ENCODE results near the gene TMEM52B.
A peak's percentile ranks its signal among the peaks of the same experiment; 100 is the strongest.
"Not testable (repeated sequence)": the region's sequence is repeated elsewhere in the genome, so short reads cannot be mapped to it uniquely, and the experiment has no call there.

Gene TMEM52B

DNA sequence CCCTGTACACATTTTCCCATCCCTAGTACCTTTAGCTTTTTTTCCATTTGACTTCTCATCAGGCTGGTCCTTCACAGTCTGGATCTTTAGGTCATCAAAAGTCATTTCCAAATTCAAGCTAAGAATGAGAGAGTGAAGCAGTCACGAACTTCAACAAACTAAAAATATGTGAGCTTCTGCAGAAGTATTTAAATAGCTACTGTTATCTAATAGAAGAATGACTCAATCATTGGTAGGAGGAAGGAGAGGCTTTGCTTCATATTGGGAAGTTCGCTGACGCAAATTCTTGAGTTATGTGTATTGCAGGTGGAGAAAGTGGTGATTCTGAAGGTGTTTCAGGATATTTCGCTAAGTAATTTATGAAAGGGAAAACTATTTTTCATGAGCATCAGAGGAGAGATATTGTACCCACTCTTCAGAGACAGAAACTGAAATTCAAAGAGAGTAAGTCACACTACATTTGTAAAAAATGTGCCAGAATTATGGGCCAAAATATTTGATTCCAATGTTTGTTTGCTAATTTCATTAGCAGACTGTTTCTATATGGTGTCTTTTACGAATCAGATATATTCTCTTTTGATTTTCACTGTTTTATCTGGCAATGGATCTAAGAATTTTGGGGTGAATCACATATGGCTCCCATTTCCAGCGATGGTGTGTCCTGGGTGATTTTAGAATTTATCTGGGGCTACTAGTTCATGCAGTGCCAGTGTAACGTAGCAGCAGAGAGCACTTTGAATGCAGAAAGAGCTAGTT lies 6.7 kb upstream of the TMEM52B start, which contains the start of gene OLR1:
OLR1 (minus strand) TSS at position 160 of the 756 bp plus-strand sequence; CDS start at position 105, 55 bp downstream.
- H3K27me3 ChIP-seq (ENCODE audit: control insufficient read depth, insufficient read depth, low read length): peaks cover 5% of the 10 kb centered on the region
- no peaks in the 10 kb centered on the region for H3K4me1 ChIP-seq (ENCODE audit: control insufficient read depth, insufficient read depth, low read length)
- no peak within 1 kb of the TSS for H3K4me3 ChIP-seq (ENCODE audit: low read length)
- H3K9me3 ChIP-seq (replicated peaks; ENCODE audit: low read length): no peaks in the 10 kb centered on the region
- H3K4me2 ChIP-seq (ENCODE audit: low read length): no peak within 1 kb of the TSS
- no peak within 1 kb of the TSS for H3K9ac ChIP-seq (ENCODE audit: low read depth, low read length)
- H3K36me3 ChIP-seq (ENCODE audit: insufficient read depth, low read length): no peaks in the 10 kb centered on the region

DNA sequence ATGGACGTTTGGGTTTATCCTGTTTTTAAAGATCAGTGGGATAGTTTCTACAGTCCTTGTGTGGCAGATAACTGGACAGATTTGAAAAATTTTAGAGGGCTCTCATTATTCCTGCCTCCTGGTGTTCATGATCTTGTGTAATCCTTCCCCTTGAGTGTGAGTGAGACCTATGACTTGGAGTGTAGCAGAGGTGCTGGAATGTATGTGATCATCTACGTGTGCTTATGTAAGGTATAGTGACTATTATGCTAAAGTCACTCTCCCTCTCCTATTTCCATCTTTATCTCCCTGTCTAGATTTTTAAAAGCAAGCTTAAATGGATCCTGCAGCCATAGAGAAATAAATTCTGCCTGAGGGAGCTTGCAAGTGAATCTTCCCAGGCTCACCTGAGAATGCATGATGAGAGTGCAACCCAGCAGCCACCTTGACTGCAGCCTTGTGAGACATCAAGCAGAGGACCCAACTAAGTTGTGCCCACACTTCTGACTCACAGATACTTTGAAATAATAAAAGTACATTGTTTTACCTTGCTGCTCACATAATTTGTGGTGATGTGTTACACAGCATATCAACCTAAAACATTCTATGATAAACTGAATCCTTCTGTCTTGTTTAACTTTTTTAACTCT lies 3.7 kb upstream of the TMEM52B start:
- no peak overlapping the region for H3K4me2 ChIP-seq (ENCODE audit: low read length)
- H3K9ac ChIP-seq (ENCODE audit: low read depth, low read length): no peak overlapping the region
- H3K9me3 ChIP-seq (replicated peaks; ENCODE audit: low read length): no peaks in the 10 kb centered on the region
- H3K36me3 ChIP-seq (ENCODE audit: insufficient read depth, low read length): no peaks in the 10 kb centered on the region
- H3K4me1 ChIP-seq (ENCODE audit: control insufficient read depth, insufficient read depth, low read length): peaks cover 3% of the 10 kb centered on the region
- H3K4me3 ChIP-seq (ENCODE audit: low read length): no peak overlapping the region
- H3K27me3 ChIP-seq (ENCODE audit: control insufficient read depth, insufficient read depth, low read length): peaks cover 5% of the 10 kb centered on the region

DNA sequence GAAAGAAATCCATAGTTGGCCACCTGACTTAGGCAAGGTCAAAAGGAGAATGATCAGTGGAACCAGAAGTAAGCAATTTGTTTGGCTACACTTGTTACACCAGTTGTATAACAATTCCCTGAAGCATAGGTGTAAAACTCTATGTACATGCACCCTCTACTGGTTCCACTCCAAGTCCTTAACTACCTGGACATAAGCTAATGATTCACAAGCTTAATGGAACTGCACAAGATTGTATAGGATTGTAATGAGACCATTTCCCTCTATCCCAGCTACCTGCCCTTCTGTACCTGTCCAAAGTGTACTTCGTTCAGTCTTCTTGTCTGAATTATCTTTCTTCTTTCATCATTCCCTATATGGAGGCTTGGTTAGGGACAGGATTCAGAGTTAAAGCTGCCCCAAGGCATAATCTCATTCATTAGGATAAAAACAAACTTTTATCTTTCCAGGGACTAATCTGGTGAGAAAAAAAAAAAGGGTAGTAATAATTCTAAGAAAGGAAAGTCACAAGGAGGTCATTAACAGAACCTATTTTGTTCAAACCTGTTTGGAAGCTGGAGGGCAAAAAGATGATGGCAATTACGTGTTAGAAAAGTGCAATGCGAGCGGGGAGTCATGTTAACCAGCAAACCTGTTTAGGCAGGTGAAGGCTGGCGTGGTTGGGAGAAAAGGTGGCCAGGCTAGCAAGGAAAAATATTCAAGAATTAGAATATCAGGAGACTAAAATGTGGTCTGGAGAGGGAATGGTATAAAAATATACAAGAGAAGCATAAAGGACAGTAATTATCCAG lies 2.8 kb upstream of the TMEM52B start:
- H3K4me3 ChIP-seq (ENCODE audit: low read length): no peak overlapping the region
- H3K9ac ChIP-seq (ENCODE audit: low read depth, low read length): no peak overlapping the region
- peaks cover 3% of the 10 kb centered on the region for H3K4me1 ChIP-seq (ENCODE audit: control insufficient read depth, insufficient read depth, low read length)
- no peak overlapping the region for H3K4me2 ChIP-seq (ENCODE audit: low read length)
- peaks cover 5% of the 10 kb centered on the region for H3K27me3 ChIP-seq (ENCODE audit: control insufficient read depth, insufficient read depth, low read length)
- no peaks in the 10 kb centered on the region for H3K36me3 ChIP-seq (ENCODE audit: insufficient read depth, low read length)
- H3K9me3 ChIP-seq (replicated peaks; ENCODE audit: low read length): no peaks in the 10 kb centered on the region

DNA sequence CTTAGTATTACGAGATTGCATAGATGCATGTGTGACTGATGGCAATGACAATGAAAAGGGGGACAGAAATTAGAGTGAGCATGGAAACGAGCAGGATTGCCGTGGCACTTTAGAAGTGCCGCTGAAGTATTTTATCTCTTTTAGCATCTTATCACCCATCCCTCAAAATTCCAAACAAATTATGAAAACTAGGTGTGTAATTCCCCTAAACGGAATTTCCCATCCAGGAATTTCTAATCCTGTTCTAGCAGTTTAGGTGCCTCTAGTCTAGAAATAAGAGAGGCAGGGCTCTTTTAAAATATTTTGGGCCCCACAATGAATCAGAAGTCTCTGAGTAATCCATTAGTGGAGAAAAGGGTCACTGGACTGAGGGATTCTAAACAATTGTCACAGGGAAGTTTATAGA lies 947 bp downstream of the TMEM52B start:
- Histone ChIP-seq H3K27me3 (ENCODE audit: control insufficient read depth, insufficient read depth, low read length) (peaks cover 5% of the 10 kb centered on the region), H3K4me3 (ENCODE audit: low read length) (no peak overlapping the region), H3K9me3 (replicated peaks; ENCODE audit: low read length) (no peaks in the 10 kb centered on the region), H3K4me1 (ENCODE audit: control insufficient read depth, insufficient read depth, low read length) (peaks cover 20% of the 10 kb centered on the region), H3K9ac (ENCODE audit: low read depth, low read length) (no peak overlapping the region), H3K4me2 (ENCODE audit: low read length) (no peak overlapping the region), H3K36me3 (ENCODE audit: insufficient read depth, low read length) (no peaks in the 10 kb centered on the region)

DNA sequence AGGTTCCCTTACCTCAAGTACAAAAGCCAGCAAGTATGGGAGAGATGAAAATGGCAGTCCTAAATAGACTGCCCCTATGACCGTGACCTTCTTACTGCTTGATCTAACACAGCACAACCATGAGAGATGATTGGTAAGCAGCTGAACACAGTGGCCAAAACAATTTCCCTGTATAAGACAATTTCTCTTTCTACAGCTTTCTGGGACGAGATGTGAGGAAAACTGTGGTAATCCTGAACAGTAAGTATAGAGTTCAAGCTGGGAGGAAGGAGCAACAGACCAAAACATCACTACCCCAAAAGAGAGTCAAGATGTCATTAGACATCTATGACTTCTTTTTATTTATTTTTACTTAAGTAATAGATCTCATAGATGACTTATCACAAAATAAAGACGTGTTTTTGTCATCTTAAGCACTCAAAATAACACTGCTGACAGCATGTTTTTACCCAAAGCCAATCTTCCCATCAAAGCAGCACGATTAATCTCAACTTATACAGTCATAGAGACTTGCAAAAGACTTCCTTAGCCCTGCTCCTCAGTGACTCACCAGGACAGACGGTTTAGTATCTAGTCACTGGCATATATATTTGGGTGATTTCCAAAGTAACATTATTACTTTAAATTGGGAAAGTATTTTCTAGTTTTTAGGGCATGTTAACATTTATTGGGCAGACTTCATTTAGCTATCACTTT lies 3.7 kb downstream of the TMEM52B start:
- no peak overlapping the region for H3K4me3 ChIP-seq (ENCODE audit: low read length)
- H3K9me3 ChIP-seq (replicated peaks; ENCODE audit: low read length): no peaks in the 10 kb centered on the region
- H3K4me1 ChIP-seq (ENCODE audit: control insufficient read depth, insufficient read depth, low read length): peaks cover 24% of the 10 kb centered on the region
- no peak overlapping the region for H3K4me2 ChIP-seq (ENCODE audit: low read length)
- H3K36me3 ChIP-seq (ENCODE audit: insufficient read depth, low read length): no peaks in the 10 kb centered on the region
- no peaks in the 10 kb centered on the region for H3K27me3 ChIP-seq (ENCODE audit: control insufficient read depth, insufficient read depth, low read length)
- H3K9ac ChIP-seq (ENCODE audit: low read depth, low read length): no peak overlapping the region

DNA sequence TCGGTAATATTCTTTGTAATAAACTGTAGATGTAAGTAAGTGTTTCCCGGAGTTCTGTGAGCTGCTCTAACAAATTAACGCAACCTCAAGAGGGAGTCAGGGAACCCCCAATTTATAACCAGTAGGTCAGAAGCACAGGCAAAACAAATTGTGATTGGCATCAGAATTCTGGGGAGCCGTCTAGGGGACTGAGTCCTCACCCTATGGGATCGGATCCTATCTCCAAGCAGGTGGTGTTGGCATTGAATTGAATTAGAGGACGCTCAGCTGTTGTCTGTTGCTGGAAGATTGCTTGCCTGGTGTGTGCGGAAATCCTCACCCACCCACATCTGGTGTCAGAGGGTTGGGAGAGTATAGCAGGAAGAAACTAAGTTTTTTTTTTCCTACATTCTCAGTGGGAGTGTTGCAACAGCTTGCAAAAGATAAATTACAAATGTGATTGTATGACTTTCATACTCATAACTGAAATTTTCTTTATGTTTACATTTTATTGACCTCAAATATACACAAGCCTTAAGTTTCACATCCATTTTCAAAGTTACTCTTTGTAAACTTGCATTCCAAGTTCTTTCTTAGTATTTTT lies 5.5 kb downstream of the TMEM52B start:
- Histone ChIP-seq H3K9me3 (replicated peaks; ENCODE audit: low read length) (no peaks in the 10 kb centered on the region), H3K36me3 (ENCODE audit: insufficient read depth, low read length) (no peaks in the 10 kb centered on the region), H3K27me3 (ENCODE audit: control insufficient read depth, insufficient read depth, low read length) (no peaks in the 10 kb centered on the region), H3K4me2 (ENCODE audit: low read length) (peak overlapping the region; percentile 66), H3K4me1 (ENCODE audit: control insufficient read depth, insufficient read depth, low read length) (peaks cover 24% of the 10 kb centered on the region), H3K9ac (ENCODE audit: low read depth, low read length) (no peak overlapping the region), H3K4me3 (ENCODE audit: low read length) (no peak overlapping the region)

DNA sequence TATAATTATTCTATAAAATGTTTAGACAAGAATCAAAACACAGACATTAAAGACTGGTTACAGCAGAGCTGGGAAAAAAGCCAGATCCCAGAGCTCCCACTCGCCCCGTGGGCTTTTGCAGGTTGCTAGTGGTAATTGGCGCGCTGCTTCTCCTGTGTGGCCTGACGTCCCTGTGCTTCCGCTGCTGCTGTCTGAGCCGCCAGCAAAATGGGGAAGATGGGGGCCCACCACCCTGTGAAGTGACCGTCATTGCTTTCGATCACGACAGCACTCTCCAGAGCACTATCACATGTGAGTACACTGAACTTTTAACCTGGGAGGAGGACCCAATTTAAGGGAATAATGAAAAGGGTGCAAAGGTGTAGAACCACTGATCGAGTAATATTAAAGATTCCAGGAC lies 7.5 kb downstream of the TMEM52B start:
- peaks cover 25% of the 10 kb centered on the region for H3K4me1 ChIP-seq (ENCODE audit: control insufficient read depth, insufficient read depth, low read length)
- no peak overlapping the region for H3K4me2 ChIP-seq (ENCODE audit: low read length)
- no peak overlapping the region for H3K4me3 ChIP-seq (ENCODE audit: low read length)
- H3K9me3 ChIP-seq (replicated peaks; ENCODE audit: low read length): no peaks in the 10 kb centered on the region
- H3K27me3 ChIP-seq (ENCODE audit: control insufficient read depth, insufficient read depth, low read length): no peaks in the 10 kb centered on the region
- no peaks in the 10 kb centered on the region for H3K36me3 ChIP-seq (ENCODE audit: insufficient read depth, low read length)
- H3K9ac ChIP-seq (ENCODE audit: low read depth, low read length): no peak overlapping the region

DNA sequence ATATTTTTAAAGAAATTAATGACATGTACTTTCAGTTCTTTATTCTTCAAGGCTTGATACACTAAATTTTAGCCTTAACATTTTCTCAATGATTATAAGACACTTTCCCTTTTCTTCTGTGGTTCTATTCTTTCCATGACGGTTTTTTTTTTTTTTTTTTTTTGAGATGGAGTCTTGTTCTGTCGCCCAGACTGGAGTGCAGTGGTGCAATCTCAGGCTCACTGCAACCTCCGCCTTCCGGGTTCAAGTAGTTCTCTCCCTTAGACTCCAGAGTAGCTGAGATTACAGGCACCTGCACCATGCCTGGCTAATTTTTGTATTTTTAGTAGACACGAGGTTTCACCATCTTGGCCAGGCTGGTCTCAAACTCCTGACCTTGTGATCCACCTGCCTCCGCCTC lies 8.1 kb downstream of the TMEM52B start:
- H3K9me3 ChIP-seq (replicated peaks; ENCODE audit: low read length); H3K4me3 ChIP-seq (ENCODE audit: low read length); H3K36me3 ChIP-seq (ENCODE audit: insufficient read depth, low read length); H3K4me2 ChIP-seq (ENCODE audit: low read length); H3K9ac ChIP-seq (ENCODE audit: low read depth, low read length); H3K27me3 ChIP-seq (ENCODE audit: control insufficient read depth, insufficient read depth, low read length): not testable (repeated sequence)
- H3K4me1 ChIP-seq (ENCODE audit: control insufficient read depth, insufficient read depth, low read length): peaks cover 31% of the 10 kb centered on the region

DNA sequence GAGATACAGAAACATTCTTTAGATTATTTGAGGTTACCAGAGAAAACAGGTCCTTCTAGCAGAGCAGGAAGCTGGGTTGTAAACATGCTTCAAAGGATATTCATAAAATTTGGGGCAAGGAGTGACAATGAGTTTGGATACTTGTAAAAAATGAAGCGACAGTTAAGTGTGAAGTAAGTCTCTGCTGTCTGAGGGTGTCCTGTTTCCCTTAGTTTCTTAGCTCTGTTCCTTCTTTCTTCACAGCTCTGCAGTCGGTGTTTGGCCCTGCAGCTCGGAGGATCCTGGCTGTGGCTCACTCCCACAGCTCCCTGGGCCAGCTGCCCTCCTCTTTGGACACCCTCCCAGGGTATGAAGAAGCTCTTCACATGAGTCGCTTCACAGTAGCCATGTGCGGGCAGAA lies 10.8 kb downstream of the TMEM52B start:
- Histone ChIP-seq H3K36me3 (ENCODE audit: insufficient read depth, low read length) (no peaks in the 10 kb centered on the region), H3K4me2 (ENCODE audit: low read length) (no peak overlapping the region), H3K27me3 (ENCODE audit: control insufficient read depth, insufficient read depth, low read length) (no peaks in the 10 kb centered on the region), H3K4me3 (ENCODE audit: low read length) (no peak overlapping the region), H3K4me1 (ENCODE audit: control insufficient read depth, insufficient read depth, low read length) (peaks cover 20% of the 10 kb centered on the region), H3K9me3 (replicated peaks; ENCODE audit: low read length) (no peaks in the 10 kb centered on the region), H3K9ac (ENCODE audit: low read depth, low read length) (no peak overlapping the region)

DNA sequence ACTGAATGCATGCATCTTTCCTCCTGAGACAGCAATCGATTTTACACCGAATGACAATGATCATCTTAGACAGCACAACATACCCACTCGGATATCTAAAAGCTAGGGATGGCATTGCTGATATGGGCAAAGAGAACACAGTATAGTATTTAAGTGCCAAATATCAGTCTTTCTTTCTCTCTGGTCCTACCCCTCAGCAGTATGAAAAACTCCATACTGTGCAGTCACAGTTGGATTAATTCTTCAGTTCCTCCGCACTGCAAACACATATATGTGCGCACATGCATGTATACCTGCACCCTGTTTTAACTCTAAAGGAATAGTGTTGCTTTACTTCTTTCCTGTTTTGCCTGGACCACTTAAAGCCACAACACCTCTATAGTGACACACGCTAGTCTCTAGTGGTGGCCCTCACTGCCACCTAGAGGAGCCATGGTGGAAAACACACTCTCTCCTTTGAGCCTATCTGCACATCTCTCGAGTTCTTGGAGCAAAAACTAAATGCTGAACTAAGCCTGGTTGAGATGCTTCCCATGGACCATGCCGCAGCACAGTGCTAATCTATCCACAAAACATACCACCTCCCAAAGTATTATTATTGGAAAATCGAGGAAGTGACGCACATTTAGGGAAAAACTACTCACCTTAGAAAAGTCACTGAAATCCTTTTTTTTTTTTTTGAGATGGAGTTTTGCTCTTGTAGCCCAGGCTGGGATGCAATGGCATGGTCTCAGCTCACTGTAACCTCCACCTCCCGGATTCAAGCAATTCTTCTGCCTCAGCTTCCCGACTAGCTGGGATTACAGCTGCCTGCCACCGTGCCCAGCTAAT lies 11.9 kb downstream of the TMEM52B start:
- Histone ChIP-seq H3K9me3 (replicated peaks; ENCODE audit: low read length) (no peaks in the 10 kb centered on the region), H3K9ac (ENCODE audit: low read depth, low read length) (no peak overlapping the region), H3K4me1 (ENCODE audit: control insufficient read depth, insufficient read depth, low read length) (peaks cover 15% of the 10 kb centered on the region), H3K4me3 (ENCODE audit: low read length) (no peak overlapping the region), H3K4me2 (ENCODE audit: low read length) (no peak overlapping the region), H3K27me3 (ENCODE audit: control insufficient read depth, insufficient read depth, low read length) (peaks cover 2% of the 10 kb centered on the region), H3K36me3 (ENCODE audit: insufficient read depth, low read length) (no peaks in the 10 kb centered on the region)
